NCI-H510A (cell line): ENCODE measurements around the gene TSNAXIP1.
A peak's percentile ranks its signal among the peaks of the same experiment; 100 is the strongest.
"Not testable (repeated sequence)": the region's sequence is repeated elsewhere in the genome, so short reads cannot be mapped to it uniquely, and the experiment has no call there.

Experiments used
- DNase-seq: peaks from one replicate; lab custom pipeline; 2025; lab: John Stamatoyannopoulos, UW

The TSNAXIP1 gene

GRCh38 chr16:67862623-67863583, 56.2 kb downstream of the TSNAXIP1 start:
- DNase-seq, result no peak

DNA sequence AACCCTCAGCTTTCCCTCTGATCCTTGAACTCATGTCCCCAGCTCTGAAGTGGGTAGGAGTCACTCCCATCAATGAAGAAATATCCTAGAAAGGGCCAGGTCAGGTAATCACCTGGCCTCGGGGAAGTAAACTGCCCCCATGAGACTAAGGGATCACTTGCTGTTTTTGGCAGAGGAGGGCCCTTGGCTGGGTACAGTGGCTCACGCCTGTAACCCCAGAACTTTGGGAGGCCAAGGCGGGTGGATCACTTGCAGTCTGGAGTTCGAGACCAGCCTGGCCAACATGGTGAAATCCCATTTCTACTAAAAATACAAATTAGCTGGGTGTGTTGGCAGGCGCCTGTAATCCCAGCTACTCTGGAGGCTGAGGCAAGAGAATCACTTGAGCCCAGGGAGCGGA, 57.4 kb downstream of the TSNAXIP1 start:
- DNase-seq, result not testable (repeated sequence)

DNA sequence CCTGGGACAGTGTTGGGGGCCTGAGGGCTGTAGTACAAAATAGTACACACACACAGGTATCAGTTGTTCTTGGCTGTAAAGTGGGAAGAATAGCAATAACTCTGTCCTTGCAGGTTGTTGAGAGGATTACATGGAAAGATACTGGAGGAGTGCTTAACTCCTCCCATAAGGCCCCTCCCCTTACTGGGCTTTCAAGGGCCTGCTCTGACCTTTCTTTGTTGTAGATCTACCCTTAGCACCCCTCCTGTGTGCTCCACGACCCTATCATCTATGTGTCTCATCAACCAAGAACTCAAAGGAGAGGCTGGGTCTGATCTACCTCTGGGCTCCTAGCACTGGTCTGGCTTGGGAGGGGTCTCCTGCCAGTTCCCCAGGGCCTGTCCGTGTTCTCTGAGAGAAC, 57.9 kb downstream of the TSNAXIP1 start:
- no peak for DNase-seq

DNA sequence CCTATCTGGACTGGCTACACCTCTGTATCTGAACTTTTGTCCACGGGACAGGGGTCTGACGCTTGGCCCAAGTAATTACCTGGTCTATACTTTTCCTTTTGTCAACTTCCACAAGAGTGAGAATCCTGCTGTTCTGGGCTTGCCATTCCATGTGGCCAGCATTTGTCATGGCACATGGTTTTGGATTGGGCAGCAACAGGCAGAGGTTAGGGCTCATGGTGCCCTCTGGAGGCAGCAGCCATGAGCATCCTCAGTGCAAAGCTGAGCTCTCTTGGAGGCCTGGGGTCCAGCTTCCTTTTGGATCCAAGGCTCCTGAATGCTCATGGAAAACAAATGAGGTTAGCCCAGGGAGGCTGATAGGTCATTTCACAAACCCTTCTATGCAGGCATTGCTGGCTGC, 58.6 kb downstream of the TSNAXIP1 start:
- DNase-seq, result no peak

DNA sequence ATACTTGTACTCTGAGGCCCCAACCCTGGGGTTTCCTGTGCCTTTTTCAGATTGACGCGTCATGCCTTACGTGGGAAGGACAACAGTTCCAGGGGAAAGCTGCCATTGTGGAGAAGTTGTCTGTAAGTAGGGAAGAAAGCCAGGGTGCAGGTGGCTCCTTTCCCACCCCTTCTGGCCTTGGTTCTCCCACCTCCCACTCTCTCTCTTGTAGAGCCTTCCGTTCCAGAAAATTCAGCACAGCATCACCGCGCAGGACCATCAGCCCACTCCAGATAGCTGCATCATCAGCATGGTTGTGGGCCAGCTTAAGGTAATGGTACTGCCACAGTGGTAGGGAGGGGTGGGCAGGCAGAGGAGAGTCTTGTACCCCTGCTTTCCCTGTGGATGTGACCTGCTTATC, 61.6 kb downstream of the TSNAXIP1 start:
- no peak for DNase-seq

DNA sequence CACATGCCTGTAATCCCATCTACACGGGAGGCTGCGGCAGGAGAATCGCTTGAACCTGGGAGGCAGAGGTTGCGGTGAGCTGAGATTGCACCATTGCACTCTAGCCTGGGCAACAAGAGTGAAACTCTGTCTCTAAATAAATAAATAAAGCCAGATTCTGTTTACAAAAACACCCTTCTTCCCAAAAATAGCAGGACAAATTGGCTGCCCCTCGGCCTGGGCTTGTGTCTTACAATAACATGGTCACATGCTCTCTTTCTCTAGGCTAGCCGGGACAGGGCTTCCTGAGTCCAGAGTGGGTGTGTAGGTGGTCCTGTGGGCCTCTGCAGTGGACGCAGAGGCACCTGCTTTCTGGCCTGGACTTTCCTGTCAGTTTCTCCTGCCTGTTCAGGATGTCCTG, 63.0 kb downstream of the TSNAXIP1 start:
- no peak for DNase-seq

DNA sequence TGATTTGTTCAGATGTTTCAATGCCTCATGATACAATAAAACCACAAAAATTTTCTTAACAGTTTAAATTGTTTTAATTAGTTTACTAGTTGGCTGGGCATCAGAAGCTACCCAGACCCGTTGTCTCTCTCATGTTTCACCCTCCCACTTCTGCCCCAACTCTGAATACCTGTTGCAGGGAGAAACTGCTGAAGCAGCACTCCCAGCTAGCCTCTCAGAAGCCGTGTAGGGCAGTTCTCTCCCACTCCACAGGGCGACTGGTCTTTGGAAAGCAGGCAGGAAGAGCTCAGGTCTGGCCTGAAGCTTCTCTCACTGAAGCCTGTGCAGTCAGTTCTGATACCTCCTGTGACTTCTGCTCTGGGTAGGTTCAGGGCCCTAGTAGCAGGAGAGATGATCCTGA, 64.6 kb downstream of the TSNAXIP1 start:
- DNase-seq, result no peak

GRCh38 chr16:67872131-67872630, 65.5 kb downstream of the TSNAXIP1 start:
- DNase-seq, result no peak

- DNase-seq, result peak; percentile 32
These were observed 66.1 kb downstream of the TSNAXIP1 start, which contains the start of gene EDC4 for GRCh38 chr16:67872631-67873434. EDC4 (plus strand) TSS chr16:67873052; CDS start chr16:67873262, 210 bp downstream.

DNA sequence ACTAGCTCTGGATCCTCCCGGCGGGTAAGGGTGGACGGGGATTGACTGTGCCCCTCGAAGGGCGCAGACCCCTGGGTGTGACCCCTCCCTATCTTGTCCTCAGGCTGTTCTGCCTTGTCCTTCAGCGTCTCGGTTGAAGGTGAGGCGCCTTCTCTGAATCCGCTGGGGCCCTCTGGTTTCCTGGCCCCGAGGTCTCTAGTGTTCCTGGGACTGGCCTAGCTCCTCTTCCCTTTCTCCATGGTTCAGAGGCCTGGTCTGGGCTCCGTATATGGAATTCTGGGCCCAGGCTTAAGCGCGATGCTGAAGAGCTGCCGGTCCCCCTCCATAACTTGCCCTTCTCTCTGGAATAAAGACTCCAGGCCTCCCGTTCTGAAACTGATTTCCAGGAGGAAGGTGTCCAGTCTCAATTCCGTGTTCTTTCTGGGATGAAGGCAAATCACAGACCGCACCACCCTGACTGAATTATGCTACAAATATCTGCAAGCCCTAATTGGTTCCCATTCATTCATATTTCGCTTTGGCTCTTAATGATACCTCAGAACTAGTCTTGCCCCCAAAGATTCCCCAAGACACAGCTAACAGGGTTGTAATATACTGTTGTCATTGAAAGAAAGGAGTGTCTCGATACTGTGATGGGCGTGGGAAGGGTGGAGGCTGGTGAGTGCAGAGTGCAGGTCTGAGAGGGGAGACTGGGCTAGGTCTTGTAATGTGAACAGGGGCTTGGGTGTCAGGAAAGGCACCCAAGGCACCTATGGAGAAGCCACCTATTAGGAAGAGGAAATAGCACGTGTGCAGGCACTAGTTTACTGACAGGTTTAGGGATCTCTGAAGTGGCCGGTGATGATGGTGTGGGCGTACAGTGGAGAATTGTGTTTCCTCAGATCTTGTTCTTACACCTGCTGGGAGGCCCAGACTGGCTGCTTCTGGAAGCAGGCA, 67.0 kb downstream of the TSNAXIP1 start:
- no peak for DNase-seq

DNA sequence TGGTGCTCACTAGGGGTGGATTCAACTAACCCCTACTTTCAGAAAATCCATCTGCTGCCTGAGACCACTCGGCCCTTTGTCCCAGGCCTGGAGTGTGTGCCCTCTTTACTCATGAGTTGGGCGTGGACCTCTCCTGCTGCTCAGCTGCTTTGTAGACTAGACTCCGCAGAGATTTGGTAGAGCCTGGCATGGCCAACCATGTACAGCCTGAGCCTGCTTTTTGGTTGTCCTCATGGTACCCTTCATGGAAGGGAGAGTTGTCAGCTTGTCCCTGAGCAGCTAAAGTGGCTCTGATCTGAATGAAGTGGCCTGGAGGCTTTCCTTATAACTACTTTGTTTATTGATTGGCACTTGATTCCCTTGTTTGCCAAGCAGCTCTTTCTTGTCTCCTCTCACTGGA, 67.7 kb downstream of the TSNAXIP1 start:
- DNase-seq, result no peak

DNA sequence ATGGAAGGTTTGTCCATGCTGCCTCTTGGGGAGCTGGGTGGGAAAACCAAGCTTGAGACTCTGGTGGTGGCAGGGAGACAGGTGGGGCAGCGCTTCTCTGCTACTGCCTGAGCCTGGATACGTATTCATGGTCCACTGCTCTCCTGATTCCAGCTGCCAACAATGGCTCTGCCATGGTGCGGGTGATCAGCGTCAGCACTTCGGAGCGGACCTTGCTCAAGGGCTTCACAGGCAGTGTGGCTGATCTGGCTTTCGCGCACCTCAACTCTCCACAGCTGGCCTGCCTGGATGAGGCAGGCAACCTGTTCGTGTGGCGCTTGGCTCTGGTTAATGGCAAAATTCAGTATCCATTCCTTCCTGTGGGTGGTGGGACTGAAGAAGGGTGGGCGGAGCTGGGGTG, 70.4 kb downstream of the TSNAXIP1 start:
- no peak for DNase-seq
